Activated naive CD8-positive, alpha-beta T cell treated with anti-CD3 and anti-CD28 coated beads, Interleukin-2, amount 10 ng/mL, durations not matched to agents 7 days and 5 days (primary cell): ENCODE measurements around the gene CGRRF1. TPM values are rescaled to one million over a fixed set of nuclear protein-coding genes. Genes with fewer than 3 reads are reported as not detected.

Experiments
- ATAC-seq: fragments of 150-1000 bp; cut with Tn5 transposase; one replicate; pipeline ENCODE4 v1.10.0; 2021; ENCODE audit warnings: low read depth, moderate library complexity
- POLR2A ChIA-PET: fragments of 350-600 bp; sonication (Branson Sonifier 250); formaldehyde crosslinking; loops from one replicate; lab custom pipeline; 2021; ENCODE audit warnings: antibody characterized with exemption; lab: Charles Lee
- DNase-seq: peaks from one replicate; pipeline ENCODE4 v3.0.0; 2021
- H3K27ac Mint-ChIP-seq: one replicate; pipeline ENCODE4 v1.8.0; 2022; ENCODE audit warnings: mild to moderate bottlenecking, mixed read lengths
- H3K27me3 Mint-ChIP-seq: one replicate; pipeline ENCODE4 v1.8.0; 2022; ENCODE audit warnings: mild to moderate bottlenecking, moderate library complexity, mixed read lengths
- H3K36me3 Mint-ChIP-seq: one replicate; pipeline ENCODE4 v1.8.0; 2021; ENCODE audit warnings: mild to moderate bottlenecking, mixed read lengths
- H3K4me1 Mint-ChIP-seq: one replicate; pipeline ENCODE4 v1.8.0; 2021; ENCODE audit warnings: mixed read lengths
- H3K4me3 Mint-ChIP-seq: one replicate; pipeline ENCODE4 v1.8.0; 2022; ENCODE audit warnings: mild to moderate bottlenecking, moderate library complexity, mixed read lengths
- H3K9me3 Mint-ChIP-seq: one replicate; pipeline ENCODE4 v1.8.0; 2021; ENCODE audit warnings: mixed read lengths
- total RNA-seq, 2 experiments: library from RNA; stranded (reverse); gene quantifications; one replicate each; pipeline ENCODE4 v1.2.3, GENCODE V29; 2021

The CGRRF1 gene
- total RNA-seq, 2 experiments from 2014 or later, result 14.7 to 17.3 TPM

DNA sequence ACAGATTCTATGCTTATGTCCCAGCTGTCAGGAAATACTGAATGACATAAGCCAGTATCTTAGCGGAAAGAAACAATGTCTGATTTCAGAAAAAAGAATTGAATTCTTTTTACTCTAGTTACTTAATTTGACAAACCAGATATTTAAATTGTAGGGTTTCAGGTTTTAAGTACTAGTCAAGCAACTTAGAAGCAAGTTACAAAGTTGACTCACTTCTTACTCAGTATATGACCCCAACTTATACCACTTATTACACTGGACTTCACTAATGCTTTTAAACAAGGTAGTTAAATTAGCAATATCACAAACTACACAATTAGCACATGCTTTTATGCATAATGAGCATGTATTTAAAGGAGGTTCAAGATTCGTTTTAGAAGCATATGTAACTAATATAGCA lies 28.0 kb upstream of the CGRRF1 start:
- Mint-ChIP-seq H3K36me3 (peaks cover 32% of the 10 kb centered on the region), H3K27me3 (no peaks in the 10 kb centered on the region), H3K9me3 (no peaks in the 10 kb centered on the region), H3K4me3 (no peak overlapping the region), H3K27ac (no peak overlapping the region), H3K4me1 (peaks cover 23% of the 10 kb centered on the region)
- POLR2A ChIA-PET, result no interaction called here
- ATAC-seq, result no peak
- DNase-seq, result no peak

DNA sequence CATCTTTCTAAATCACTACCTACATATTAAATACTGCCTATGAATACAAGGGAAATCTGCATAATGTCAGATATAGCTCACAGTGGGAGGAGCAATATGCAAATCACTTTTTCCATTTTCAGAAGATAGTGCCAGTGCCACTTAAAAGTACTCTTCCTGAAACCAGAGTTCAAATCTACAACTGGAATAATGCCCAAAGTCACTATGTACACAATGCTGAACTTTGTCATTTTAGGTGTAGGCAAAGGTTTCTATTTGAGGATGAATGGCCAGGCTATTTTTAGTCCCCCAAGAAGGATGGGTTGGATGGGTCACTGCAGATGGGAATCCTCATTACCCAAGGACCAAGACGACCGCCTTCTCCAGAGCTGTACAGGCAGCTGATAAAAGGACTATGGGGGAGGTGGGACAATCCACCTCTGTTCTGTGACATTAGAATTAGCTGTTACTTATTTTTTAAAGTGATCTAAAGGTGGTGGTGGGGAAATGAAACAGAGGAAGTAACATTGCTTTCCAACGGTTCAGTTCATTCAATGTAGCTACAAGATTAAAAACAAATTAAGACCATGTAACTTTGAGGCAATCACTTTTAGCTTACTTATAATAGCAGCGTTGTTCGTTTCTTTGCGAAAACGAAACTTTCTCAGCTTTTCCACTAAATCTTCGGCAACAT lies 26.5 kb upstream of the CGRRF1 start:
- H3K4me3 Mint-ChIP-seq, result no peak overlapping the region
- POLR2A ChIA-PET, result no interaction called here
- DNase-seq, result no peak
- ATAC-seq, result no peak
- H3K27me3 Mint-ChIP-seq, result no peaks in the 10 kb centered on the region
- H3K9me3 Mint-ChIP-seq, result no peaks in the 10 kb centered on the region
- peaks cover 27% of the 10 kb centered on the region for H3K36me3 Mint-ChIP-seq
- no peak overlapping the region for H3K27ac Mint-ChIP-seq
- H3K4me1 Mint-ChIP-seq, result peaks cover 29% of the 10 kb centered on the region

- no peak overlapping the region for H3K27ac Mint-ChIP-seq
- H3K27me3 Mint-ChIP-seq, result no peaks in the 10 kb centered on the region
- POLR2A ChIA-PET, result no interaction called here
- H3K36me3 Mint-ChIP-seq, result peaks cover 22% of the 10 kb centered on the region
- no peak for DNase-seq
- peaks cover 29% of the 10 kb centered on the region for H3K4me1 Mint-ChIP-seq
- ATAC-seq, result no peak
- peak overlapping the region; percentile 5 for H3K4me3 Mint-ChIP-seq
- H3K9me3 Mint-ChIP-seq, result no peaks in the 10 kb centered on the region
Observed at GRCh38 chr14:54483846-54484245, 25.9 kb upstream of the CGRRF1 start.

GRCh38 chr14:54486685-54487084 lies 23.0 kb upstream of the CGRRF1 start:
- POLR2A ChIA-PET, result interaction anchor here (3.0 kb wide), 1 partner anchor 23 kb away, joined by 17 read pairs; the partner anchor contains the start of gene CGRRF1

DNA sequence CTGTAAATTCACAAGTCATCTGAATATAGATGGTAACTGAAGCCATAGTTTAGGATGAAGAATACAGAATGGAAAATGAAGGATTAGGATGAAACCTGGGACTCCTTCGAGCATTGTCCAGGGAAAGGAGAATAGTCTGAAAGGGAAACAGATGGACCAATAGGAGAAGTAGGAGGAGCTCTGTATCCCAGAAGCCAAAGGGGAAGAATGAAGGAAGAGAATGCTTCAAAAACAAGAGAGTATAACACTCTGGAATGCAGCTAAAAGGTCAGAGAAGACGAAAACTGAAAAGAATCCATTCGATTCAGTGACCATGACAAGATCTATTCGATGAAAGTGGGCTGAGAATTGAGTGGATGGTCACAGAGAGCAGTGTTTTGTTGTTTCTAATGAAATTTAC lies 21.9 kb upstream of the CGRRF1 start:
- H3K9me3 Mint-ChIP-seq, result no peaks in the 10 kb centered on the region
- peak overlapping the region; percentile 85 for H3K27ac Mint-ChIP-seq
- H3K27me3 Mint-ChIP-seq, result no peaks in the 10 kb centered on the region
- POLR2A ChIA-PET, result interaction anchor here (1.0 to 3.0 kb wide), 4 partner anchors 16 to 539 kb away, joined by 3 to 17 read pairs (median 6); partner anchors contain the start of genes CGRRF1, SAMD4A and WDHD1
- peaks cover 18% of the 10 kb centered on the region for H3K36me3 Mint-ChIP-seq
- DNase-seq (no peak), ATAC-seq (no peak)
- peaks cover 45% of the 10 kb centered on the region for H3K4me1 Mint-ChIP-seq
- H3K4me3 Mint-ChIP-seq, result peak overlapping the region; percentile 91

More at GRCh38 chr14:54486685-54487084, 23.0 kb upstream of the CGRRF1 start:
- H3K4me3 Mint-ChIP-seq, result peak overlapping the region; percentile 56
- H3K4me1 Mint-ChIP-seq, result peaks cover 45% of the 10 kb centered on the region
- no peaks in the 10 kb centered on the region for H3K9me3 Mint-ChIP-seq
- peaks cover 20% of the 10 kb centered on the region for H3K36me3 Mint-ChIP-seq
- H3K27ac Mint-ChIP-seq, result no peak overlapping the region
- DNase-seq (no peak), ATAC-seq (no peak)
- no peaks in the 10 kb centered on the region for H3K27me3 Mint-ChIP-seq

DNA sequence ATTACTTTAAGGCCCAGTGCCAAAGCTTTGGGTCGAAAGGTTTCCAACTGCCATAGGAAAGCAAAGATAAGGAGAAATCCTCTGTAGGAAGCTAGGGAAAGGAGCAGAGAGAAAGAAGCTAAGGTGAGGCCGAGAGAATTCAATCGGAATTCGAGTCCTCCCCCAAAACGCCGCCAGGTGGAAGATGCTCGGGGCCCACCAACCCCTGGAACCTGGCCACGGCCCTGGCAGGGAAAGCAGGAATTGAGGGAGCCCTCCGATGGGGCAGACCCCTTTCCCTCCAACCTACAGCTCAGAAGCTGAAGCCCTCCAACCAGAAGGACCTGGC lies 21.4 kb upstream of the CGRRF1 start:
- peaks cover 43% of the 10 kb centered on the region for H3K4me1 Mint-ChIP-seq
- H3K27ac Mint-ChIP-seq, result peak overlapping the region; percentile 85
- DNase-seq, result no peak
- H3K36me3 Mint-ChIP-seq, result peaks cover 13% of the 10 kb centered on the region
- no peak for ATAC-seq
- peak overlapping the region; percentile 91 for H3K4me3 Mint-ChIP-seq
- no peaks in the 10 kb centered on the region for H3K9me3 Mint-ChIP-seq
- no peaks in the 10 kb centered on the region for H3K27me3 Mint-ChIP-seq
- POLR2A ChIA-PET, result interaction anchor here (1.0 to 3.0 kb wide), 4 partner anchors 17 to 538 kb away, joined by 3 to 17 read pairs (median 6); partner anchors contain the start of genes CGRRF1, SAMD4A and WDHD1

- H3K4me1 Mint-ChIP-seq, result peaks cover 40% of the 10 kb centered on the region
- peaks cover 12% of the 10 kb centered on the region for H3K36me3 Mint-ChIP-seq
- no peaks in the 10 kb centered on the region for H3K9me3 Mint-ChIP-seq
- H3K4me3 Mint-ChIP-seq, result peak within 1 kb of the TSS; percentile 98
- peak within 1 kb of the TSS; percentile 95 for H3K27ac Mint-ChIP-seq
- peak; percentile 94 for ATAC-seq
- no peaks in the 10 kb centered on the region for H3K27me3 Mint-ChIP-seq
- peak; percentile 90 for DNase-seq
- POLR2A ChIA-PET, result interaction anchor here (0.7 to 3.0 kb wide), 6 partner anchors 17 to 1706 kb away, joined by 3 to 17 read pairs (median 5); partner anchors contain the start of genes CGRRF1, SAMD4A and WDHD1
Observed at GRCh38 chr14:54488646-54489317, 20.9 kb upstream of the CGRRF1 start, which contains the start of gene GMFB. GMFB (minus strand) TSS chr14:54488980; CDS start chr14:54488927, 53 bp downstream.

- peaks cover 37% of the 10 kb centered on the region for H3K4me1 Mint-ChIP-seq
- H3K9me3 Mint-ChIP-seq, result no peaks in the 10 kb centered on the region
- H3K36me3 Mint-ChIP-seq, result peaks cover 10% of the 10 kb centered on the region
- peak overlapping the region; percentile 95 for H3K27ac Mint-ChIP-seq
- H3K4me3 Mint-ChIP-seq, result peak overlapping the region; percentile 98
- ATAC-seq, result no peak
- DNase-seq, result no peak
- POLR2A ChIA-PET, result interaction anchor here (0.7 to 2.0 kb wide), 3 partner anchors 77 to 1705 kb away, joined by 4 to 8 read pairs (median 6); partner anchors contain the start of gene SAMD4A
- no peaks in the 10 kb centered on the region for H3K27me3 Mint-ChIP-seq
Observed at GRCh38 chr14:54489318-54489683, 20.4 kb upstream of the CGRRF1 start.

GRCh38 chr14:54489731-54490444 lies 19.8 kb upstream of the CGRRF1 start:
- peak overlapping the region; percentile 98 for H3K4me3 Mint-ChIP-seq
- peak overlapping the region; percentile 95 for H3K27ac Mint-ChIP-seq
- peaks cover 7% of the 10 kb centered on the region for H3K36me3 Mint-ChIP-seq
- ATAC-seq (no peak), DNase-seq (no peak)
- POLR2A ChIA-PET, result interaction anchor here (0.7 to 2.0 kb wide), 2 partner anchors 76 to 1705 kb away, joined by 4 to 8 read pairs; partner anchors contain the start of gene SAMD4A
- no peaks in the 10 kb centered on the region for H3K9me3 Mint-ChIP-seq
- H3K4me1 Mint-ChIP-seq, result peaks cover 34% of the 10 kb centered on the region
- H3K27me3 Mint-ChIP-seq, result no peaks in the 10 kb centered on the region

GRCh38 chr14:54490445-54491175 lies 19.1 kb upstream of the CGRRF1 start:
- no peak overlapping the region for H3K4me3 Mint-ChIP-seq

GRCh38 chr14:54493293-54493692 lies 16.4 kb upstream of the CGRRF1 start:
- POLR2A ChIA-PET, result no interaction called here
- DNase-seq, result no peak
- Mint-ChIP-seq H3K27me3 (peaks cover 7% of the 10 kb centered on the region), H3K4me3 (no peak overlapping the region), H3K36me3 (no peaks in the 10 kb centered on the region), H3K27ac (no peak overlapping the region), H3K4me1 (peaks cover 17% of the 10 kb centered on the region), H3K9me3 (no peaks in the 10 kb centered on the region)
- ATAC-seq, result no peak

More at GRCh38 chr14:54490445-54491175, 19.1 kb upstream of the CGRRF1 start:
- H3K27ac Mint-ChIP-seq, result no peak overlapping the region
- H3K4me1 Mint-ChIP-seq, result peaks cover 28% of the 10 kb centered on the region
- no peak for DNase-seq
- no peak for ATAC-seq
- H3K36me3 Mint-ChIP-seq, result peaks cover 4% of the 10 kb centered on the region
- POLR2A ChIA-PET, result no interaction called here
- H3K27me3 Mint-ChIP-seq, result no peaks in the 10 kb centered on the region
- H3K9me3 Mint-ChIP-seq, result no peaks in the 10 kb centered on the region

- Mint-ChIP-seq H3K4me1 (peaks cover 3% of the 10 kb centered on the region), H3K9me3 (no peaks in the 10 kb centered on the region), H3K27ac (no peak overlapping the region), H3K36me3 (no peaks in the 10 kb centered on the region), H3K27me3 (peaks cover 26% of the 10 kb centered on the region), H3K4me3 (no peak overlapping the region)
- ATAC-seq, result no peak
- POLR2A ChIA-PET, result interaction anchor here (0.7 kb wide), 2 partner anchors 159 to 530 kb away, joined by 3 to 4 read pairs; no protein-coding TSS in a partner anchor
- no peak for DNase-seq
Observed at GRCh38 chr14:54497224-54497623, 12.5 kb upstream of the CGRRF1 start.
